Mucosa of descending colon (tissue), 3 donors: ENCODE measurements around the gene NR4A3. TPM values are rescaled to one million over a fixed set of nuclear protein-coding genes. Genes with fewer than 3 reads are reported as not detected.

Experiments
- ATAC-seq: fragments of 200-7000 bp; cut with Tn5 transposase; one replicate; pipeline ENCODE4 v1.9.1; 2020; ENCODE audit warnings: mild to moderate bottlenecking, moderate library complexity
- DNase-seq, 3 donors: peaks; one replicate each; pipeline ENCODE4 v3.0.0-alpha.2; 2020
- H3K36me3 ChIP-seq: fragments of 200-600 bp; one replicate; pipeline ENCODE4 v1.8.0; 2021; ENCODE audit warnings: low read depth, mild to moderate bottlenecking
- H3K4me1 ChIP-seq: fragments of 200-600 bp; one replicate; pipeline ENCODE4 v1.8.0; 2021; ENCODE audit warnings: low read depth, mild to moderate bottlenecking
- H3K4me3 ChIP-seq: fragments of 200-600 bp; one replicate; pipeline ENCODE4 v1.8.0; 2021; ENCODE audit warnings: mild to moderate bottlenecking
- H3K9me3 ChIP-seq: fragments of 200-600 bp; one replicate; pipeline ENCODE4 v1.8.0; 2021; ENCODE audit warnings: mild to moderate bottlenecking
- CTCF ChIP-seq: fragments of 200-600 bp; IDR thresholded peaks from one replicate; pipeline ENCODE4 v1.8.0; 2022; ENCODE audit warnings: antibody characterized with exemption, mild to moderate bottlenecking
- intact Hi-C, 2 donors: fragments of 100-400 bp; cut with DNase I in 1 of 2; cut with micrococcal nuclease in 1 of 2; formaldehyde crosslinking; loops; one replicate each; pipeline versions ENCODE4 v1.11.0 to v1.11.1; 2022; cut with DNase I, micrococcal nuclease
- total RNA-seq, 3 donors: library from RNA; stranded (reverse); fragmentation: NEBNext Ultra II Directional in 2 of 3; extraction: Animal tissue kit (Norgen Biotek cat#: 25700) in 2 of 3; gene quantifications; one replicate each; pipeline versions ENCODE4 v1.2.1 to v1.2.4, GENCODE V29; 2021 to 2023
- donor health status: DM: no; HTN: no; CAD: no; lungs with moderate emphysema.
- donor health status: DM: no; HTN: no; CAD: no.
- donor health status: DM: no; HTN: yes; CAD: no.

The NR4A3 gene
- total RNA-seq, 3 donors from 2014 or later = 0.51 to 25.0 (median 0.69) TPM

GRCh38 chr9:99903393-99903792 is 81.7 kb downstream of the NR4A3 start:
- intact Hi-C loops = no loop called here
- Histone ChIP-seq H3K9me3 (no peaks in the 10 kb centered on the region), H3K4me1 (peaks cover 3% of the 10 kb centered on the region), H3K36me3 (no peaks in the 10 kb centered on the region), H3K4me3 (no peak overlapping the region)
- no peak for ATAC-seq
- no peak for TF ChIP-seq CTCF
- no peak for DNase-seq

GRCh38 chr9:99905833-99906402 is 84.2 kb downstream of the NR4A3 start:
- Histone ChIP-seq H3K36me3 (no peaks in the 10 kb centered on the region), H3K9me3 (no peaks in the 10 kb centered on the region), H3K4me3 (peak overlapping the region; percentile 72), H3K4me1 (peaks cover 3% of the 10 kb centered on the region)
- intact Hi-C loops = no loop called here
- ATAC-seq = peak; percentile 7
- no peak for TF ChIP-seq CTCF
- peak in 2 of 3 donors; percentile 23 to 29 for DNase-seq

GRCh38 chr9:99906403-99907207 is 84.9 kb downstream of the NR4A3 start, which contains the start of gene STX17:
Gene STX17, plus strand, starts transcription at chr9:99906654. Its CDS starts 8,586 bp downstream, at chr9:99915240.
- Histone ChIP-seq H3K9me3 (no peaks in the 10 kb centered on the region), H3K4me3 (peak within 1 kb of the TSS; percentile 72), H3K36me3 (no peaks in the 10 kb centered on the region), H3K4me1 (peaks cover 3% of the 10 kb centered on the region)
- peak; percentile 95 for ATAC-seq
- DNase-seq = peak; percentile 82 to 89 (median 85)
- TF ChIP-seq CTCF = no peak
- intact Hi-C loops = no loop called here

- H3K4me1 ChIP-seq = peaks cover 3% of the 10 kb centered on the region
- H3K4me3 ChIP-seq = peak overlapping the region; percentile 72
- no peak for TF ChIP-seq CTCF
- no peaks in the 10 kb centered on the region for H3K9me3 ChIP-seq
- no peaks in the 10 kb centered on the region for H3K36me3 ChIP-seq
- no peak for ATAC-seq
- no peak for DNase-seq
- intact Hi-C loops = no loop called here
Measured at GRCh38 chr9:99907208-99907532, 85.5 kb downstream of the NR4A3 start.

- intact Hi-C loops = no loop called here
- Histone ChIP-seq H3K4me1 (peaks cover 3% of the 10 kb centered on the region), H3K4me3 (no peak overlapping the region), H3K9me3 (no peaks in the 10 kb centered on the region), H3K36me3 (no peaks in the 10 kb centered on the region)
- TF ChIP-seq CTCF = no peak
- no peak for ATAC-seq
- DNase-seq = no peak
Measured at GRCh38 chr9:99911600-99911999, 89.9 kb downstream of the NR4A3 start.

Other genes with a start within 250 kb of the NR4A3 start
- gene STX17, start 84.8 kb downstream of the NR4A3 start, total RNA-seq = 10 to 100 TPM; 29.0 to 52.8 (median 46.9) TPM